GM20000 (cell line): Measurements from ENCODE around the gene ATP8B4.

Source experiments
- DNase-seq: peaks from one replicate; pipeline ENCODE4 v3.0.0; 2012; ENCODE audit warnings: low spot score
- CTCF ChIP-seq: IDR thresholded peaks from 2 replicates; pipeline ENCODE4 v1.5.1; 2012; ENCODE audit warnings: mild to moderate bottlenecking, control low read depth; ENCODE audit errors: extremely low read depth, missing control alignments

ATP8B4 gene

GRCh38 chr15:50059883-50060282 is 59.1 kb downstream of the ATP8B4 start:
- DNase-seq = no peak
- no peak for TF ChIP-seq CTCF

GRCh38 chr15:50059203-50059772 is 59.7 kb downstream of the ATP8B4 start:
- no peak for TF ChIP-seq CTCF
- no peak for DNase-seq

- DNase-seq = no peak
- TF ChIP-seq CTCF = no peak
These were observed 61.0 kb downstream of the ATP8B4 start for GRCh38 chr15:50057905-50058639.

- DNase-seq = no peak
- TF ChIP-seq CTCF = no peak
These were observed 61.8 kb downstream of the ATP8B4 start for GRCh38 chr15:50057196-50057595.

GRCh38 chr15:50055750-50056157 is 63.3 kb downstream of the ATP8B4 start:
- no peak for DNase-seq
- no peak for TF ChIP-seq CTCF

GRCh38 chr15:50055332-50055731 is 63.7 kb downstream of the ATP8B4 start:
- no peak for DNase-seq
- no peak for TF ChIP-seq CTCF

GRCh38 chr15:50053055-50053856 is 65.8 kb downstream of the ATP8B4 start:
- TF ChIP-seq CTCF = no peak
- no peak for DNase-seq
